Activated CD4-positive, alpha-beta T cell treated with anti-CD3 and anti-CD28 coated beads, Interleukin-2, amount 50 U/mL, for 16 hours (primary cell): Measurements from ENCODE around the gene ARMH1.
"Not testable (repeated sequence)": the region's sequence is repeated elsewhere in the genome, so short reads cannot be mapped to it uniquely, and the experiment has no call there.

Source experiments
- DNase-seq: peaks from one replicate; pipeline ENCODE4 v3.0.0-alpha.2; 2020

Gene ARMH1

DNA sequence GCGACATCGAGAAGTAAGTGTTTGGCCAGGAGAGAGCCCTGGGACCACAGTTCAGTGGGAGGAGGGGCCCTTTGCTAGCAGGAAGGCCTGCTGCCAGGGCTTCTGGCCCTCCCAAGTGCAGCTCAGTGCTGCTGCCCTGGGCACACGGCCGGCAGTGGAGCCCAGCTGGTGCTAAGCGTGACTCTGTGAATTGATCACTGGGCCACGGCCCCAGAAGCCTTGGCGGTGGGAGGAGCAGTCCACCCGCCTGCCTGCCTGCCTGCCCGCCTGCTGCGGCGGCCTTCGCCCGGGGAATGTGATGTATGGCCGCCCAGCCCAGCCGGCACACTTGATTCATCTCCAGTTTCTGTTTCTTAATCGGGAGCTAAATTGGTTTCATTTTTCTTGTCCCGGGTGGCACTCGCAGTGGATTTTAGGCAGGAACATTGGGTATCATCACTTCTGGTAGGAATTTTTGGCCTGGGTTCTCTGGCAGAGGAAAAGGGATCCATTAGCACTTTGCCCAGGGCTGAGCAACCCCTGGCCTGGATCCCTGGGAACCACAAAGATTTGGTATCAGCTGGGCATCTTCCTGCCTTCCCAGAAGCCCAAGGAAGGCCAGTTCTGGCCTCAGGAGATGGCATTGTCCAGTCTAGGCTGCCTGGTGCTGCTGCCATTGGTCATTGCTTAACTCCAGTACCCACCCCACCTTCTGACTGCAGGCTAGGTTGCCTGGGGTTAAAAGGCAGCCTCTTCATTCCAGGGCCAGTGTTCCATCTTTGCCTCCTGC lies 28.9 kb upstream of the ARMH1 start:
- no peak for DNase-seq

DNA sequence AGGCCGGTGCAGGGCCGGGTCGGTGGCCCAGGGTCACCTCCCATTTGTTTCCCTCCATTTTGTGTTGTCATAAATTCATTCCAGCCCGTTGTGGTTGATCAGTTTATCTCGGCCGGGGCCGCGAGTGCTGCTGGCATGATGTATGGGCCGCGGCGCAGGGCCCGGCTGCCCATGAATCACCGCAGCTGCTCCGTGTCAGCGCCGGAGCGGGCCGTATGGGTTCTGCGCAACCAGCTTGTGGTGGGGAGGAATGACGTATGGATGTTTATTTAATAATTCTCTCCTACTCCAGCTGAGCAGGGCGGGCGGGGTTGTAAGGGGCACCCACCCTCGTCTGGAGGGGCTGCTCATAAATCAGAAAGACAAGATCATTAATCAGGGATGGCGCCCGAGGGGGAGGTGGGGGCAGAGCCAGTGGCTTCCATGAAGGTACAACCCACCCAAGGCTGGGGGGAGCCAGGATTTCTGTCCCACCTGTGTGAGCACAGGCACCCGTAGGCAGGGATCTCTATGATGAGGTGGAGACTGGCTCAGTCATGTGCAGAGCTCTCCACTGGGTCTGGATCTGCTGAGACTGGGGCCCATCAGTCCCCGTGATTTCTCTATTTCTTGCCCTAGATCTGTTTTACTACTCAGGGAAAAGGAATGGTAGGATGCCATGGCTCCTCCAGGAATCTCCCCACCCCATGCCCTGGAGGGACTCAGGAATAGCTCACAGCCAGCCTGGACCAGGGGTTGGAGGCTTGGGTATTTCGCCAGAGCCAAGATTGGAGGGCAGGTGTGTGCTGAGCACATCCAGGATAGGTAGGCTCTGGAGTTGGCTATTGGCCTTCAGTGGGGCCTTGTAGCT lies 28.0 kb upstream of the ARMH1 start:
- DNase-seq, result no peak

DNA sequence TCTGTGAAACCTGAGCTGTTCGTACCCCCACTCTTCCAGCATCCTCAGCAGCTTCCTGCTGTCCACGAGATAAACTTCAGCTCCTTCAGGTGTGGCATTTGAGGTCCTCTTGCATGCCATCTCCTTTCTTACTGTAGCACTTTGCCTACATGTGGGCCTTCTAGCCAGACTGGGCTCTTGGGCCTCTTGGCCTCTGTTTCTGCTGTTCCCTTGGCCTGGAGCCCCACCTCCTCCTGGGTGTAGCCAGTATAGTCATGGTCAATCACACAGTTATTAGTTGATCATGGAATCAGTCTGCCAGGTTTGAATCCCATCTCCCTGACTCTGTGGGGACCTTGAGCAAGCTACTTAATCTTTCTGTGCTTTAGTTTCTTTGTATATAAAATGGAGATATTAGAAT lies 26.6 kb upstream of the ARMH1 start:
- no peak for DNase-seq

DNA sequence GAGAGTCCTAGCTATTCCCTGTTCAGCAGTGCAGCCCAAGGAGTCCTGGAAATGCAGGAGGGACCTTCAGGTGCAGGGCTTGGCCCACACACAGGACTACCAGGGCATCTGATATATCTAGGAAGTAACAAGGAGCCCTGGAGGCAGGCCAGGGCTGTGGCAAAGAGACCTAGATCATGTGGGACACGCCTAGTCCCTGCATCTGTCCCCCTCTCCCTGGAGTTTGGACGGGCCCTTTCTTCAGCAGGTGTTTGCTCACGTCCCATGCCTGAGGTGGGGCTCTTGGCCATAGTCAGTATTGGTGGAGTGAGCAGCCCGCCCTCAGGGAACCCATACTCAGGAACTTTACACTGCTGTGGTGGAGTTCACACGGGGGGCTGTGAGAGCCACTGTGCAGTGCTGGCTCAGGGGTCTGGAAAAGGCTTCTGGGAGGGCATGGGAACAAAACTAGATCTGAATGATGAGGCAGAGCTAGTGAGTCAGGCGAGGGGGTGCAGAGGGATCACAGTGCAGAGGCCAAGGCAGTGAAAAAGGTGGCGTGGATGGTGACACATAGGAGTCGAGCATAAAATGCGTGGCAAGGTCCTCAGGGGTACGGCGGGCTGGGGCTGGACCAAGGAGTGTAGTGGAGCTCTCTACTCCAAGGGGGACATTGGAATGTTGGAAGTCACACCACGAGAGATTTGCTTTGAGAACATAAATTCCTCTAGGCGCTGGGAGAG lies 25.8 kb upstream of the ARMH1 start:
- no peak for DNase-seq

DNA sequence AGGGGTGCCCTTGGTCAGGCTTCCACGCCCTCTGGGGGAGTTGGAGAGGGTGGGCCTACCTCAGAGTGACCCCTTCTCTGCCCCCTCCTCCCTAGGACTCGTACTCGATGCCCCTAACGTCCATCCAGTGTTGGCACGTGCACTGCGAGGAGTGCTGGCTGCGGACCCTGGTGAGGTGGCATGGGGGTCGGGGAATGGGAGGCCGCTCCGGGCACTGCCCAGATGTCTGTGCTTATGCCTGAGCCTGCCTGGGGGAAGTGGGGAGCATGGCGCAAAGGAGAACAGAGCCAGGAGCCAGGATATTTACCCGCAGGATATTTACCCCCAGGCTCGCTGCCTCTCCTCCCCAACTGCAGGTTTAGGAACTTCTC lies 24.7 kb upstream of the ARMH1 start:
- DNase-seq, result no peak

DNA sequence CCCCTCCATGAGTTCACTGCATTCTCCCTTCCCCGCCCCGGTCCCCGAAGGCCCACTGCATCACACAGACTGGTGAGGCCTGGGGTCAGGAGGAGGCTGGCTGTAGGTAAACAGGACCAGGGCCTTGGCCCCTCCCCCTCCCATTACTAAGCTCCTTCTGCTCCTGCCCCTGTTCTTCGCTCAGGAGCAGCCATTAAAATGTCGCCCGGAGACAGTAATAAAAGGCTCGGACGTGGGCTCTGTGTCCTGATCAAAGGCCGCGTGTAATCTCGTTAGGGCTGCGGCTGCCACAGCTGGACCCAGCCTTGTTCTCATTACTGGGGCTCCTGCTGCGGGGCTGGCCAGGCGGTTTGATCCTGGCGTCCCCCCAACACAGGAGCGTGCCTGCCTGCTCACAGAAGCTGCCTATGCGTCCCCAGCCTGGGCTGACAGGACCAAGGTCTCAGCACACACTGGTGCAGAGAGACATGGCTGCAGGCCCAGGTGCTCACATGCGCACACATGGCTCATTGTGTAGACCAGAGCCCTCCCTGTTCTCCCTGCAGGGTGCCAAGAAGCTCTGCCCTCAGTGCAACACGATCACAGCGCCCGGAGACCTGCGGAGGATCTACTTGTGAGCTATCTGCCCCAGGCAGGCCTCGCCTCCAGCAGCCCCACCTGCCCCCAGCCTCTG lies 24.2 kb upstream of the ARMH1 start:
- DNase-seq, result no peak

DNA sequence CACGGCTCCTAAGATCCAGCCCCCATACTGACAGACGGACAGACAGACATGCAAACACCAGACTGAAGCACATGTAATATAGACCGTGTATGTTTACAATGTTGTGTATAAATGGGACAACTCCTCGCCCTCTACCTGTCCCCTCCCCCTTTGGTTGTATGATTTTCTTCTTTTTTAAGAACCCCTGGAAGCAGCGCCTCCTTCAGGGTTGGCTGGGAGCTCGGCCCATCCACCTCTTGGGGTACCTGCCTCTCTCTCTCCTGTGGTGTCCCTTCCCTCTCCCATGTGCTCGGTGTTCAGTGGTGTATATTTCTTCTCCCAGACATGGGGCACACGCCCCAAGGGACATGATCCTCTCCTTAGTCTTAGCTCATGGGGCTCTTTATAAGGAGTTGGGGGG lies 23.4 kb upstream of the ARMH1 start:
- no peak for DNase-seq

DNA sequence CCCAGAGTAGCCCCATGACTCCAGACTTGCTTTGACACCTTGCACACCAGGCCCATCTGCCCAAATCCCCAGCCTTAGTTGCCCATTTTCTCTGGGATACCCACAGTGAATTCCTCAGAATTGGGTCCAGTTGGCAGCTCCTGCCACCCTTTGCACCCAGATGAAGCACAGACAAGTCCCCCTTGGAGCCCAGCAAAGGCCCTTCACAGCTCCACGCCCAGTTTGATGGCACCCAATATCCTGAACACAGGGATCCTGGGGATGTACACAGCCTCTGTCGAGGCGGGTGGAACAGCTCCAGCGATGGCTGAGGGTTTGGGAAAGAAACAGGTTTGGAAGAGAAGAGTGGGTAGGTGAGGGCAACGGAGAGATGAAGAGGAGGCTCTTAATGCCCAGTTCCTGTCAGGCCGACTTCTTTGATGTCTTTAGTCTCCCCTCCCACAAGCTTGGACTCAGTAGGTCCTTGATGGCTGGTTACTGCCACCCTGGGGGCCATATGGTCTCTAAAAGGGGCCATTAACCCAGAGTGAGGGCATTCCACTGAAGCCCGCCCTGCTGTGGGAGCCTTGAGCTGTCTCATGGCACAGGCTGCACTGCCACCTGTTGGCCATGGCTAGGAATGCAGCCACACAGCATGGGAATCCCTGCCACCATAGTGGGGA lies 21.9 kb upstream of the ARMH1 start:
- peak; percentile 73 for DNase-seq

DNA sequence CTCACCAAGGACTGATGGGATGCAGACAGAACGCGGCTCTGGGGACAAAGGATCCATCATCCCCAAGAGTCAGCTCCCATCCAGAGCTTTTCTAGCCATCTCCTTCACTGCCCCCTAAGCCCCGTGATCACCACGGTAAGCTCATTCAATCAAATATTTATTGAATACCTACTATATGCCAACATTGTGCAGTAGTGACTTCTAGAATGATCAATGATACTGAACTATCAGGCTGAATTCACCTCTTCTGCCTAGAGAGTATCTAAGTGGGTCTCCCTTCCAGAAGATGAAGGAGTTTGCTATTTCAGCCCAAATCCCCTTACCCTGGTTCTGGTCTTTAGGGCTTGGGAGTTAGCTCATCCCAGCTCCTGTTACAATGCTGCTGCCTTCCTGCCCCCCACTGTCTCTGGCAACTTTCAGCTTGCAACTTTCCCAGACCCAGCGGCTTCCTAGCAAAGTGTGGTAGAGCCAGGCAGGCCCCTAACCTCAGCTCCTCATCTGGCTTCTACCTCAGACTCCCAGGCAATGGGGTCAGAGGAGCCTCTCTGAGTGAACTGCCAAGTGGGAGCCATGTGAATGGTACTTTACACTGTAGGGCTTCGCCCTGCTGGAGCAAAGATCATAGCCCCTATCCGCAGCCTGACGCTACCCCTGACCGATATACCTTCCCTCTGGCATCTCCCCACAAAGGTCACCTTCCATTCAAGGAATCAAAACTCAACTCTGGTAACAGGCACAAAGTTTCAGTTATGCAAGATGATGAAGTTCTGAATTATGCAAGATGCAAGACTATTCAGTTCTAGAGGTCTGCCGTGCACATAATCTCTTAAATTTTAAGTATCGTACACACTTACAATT lies 21.2 kb upstream of the ARMH1 start:
- no peak for DNase-seq

DNA sequence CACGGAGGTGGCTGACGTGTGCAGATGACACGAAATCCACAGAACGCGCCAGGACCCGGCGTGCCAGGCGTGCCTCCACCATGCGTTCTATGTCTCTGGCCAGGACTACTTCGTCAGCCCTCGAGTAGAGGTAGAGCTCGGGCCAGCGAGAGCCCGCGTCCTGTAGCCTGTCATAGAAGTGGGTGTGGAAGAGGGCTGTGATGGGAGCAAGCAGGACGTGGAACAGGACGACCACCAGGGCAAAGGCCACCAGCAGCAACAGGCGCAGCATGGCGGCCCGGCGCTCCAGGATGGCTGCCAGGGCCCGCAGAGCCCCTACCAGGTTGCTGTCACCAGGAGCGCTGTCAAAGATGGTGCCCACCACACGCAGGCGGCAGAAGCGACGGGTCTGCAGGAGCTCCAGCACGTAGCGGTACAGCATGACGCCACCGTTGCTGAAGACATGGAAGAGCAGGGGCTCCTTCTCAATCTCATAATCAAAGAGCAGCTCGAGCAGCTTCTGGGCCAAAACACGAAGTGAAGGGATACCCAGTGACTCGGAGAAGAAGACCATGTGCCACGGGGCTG lies 19.8 kb upstream of the ARMH1 start:
- no peak for DNase-seq

DNA sequence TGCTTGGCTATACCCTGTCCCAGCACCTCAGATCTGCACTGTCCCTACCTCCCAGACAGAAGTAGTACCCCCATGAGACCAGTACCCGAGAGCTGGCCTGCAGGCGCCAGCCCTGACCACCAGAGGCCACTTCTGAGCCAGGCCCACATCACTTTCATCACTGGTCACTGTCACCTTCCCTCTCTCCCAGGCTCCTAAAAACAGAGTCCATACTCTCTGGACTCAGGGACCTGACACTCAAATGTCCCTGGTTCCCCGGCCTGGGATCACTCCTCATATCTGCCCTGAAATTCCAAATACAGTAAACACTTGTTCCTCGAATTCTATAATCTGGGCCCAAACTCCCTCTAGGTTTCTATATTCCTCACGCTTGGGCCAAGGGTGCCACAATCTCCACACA lies 18.9 kb upstream of the ARMH1 start:
- no peak for DNase-seq

DNA sequence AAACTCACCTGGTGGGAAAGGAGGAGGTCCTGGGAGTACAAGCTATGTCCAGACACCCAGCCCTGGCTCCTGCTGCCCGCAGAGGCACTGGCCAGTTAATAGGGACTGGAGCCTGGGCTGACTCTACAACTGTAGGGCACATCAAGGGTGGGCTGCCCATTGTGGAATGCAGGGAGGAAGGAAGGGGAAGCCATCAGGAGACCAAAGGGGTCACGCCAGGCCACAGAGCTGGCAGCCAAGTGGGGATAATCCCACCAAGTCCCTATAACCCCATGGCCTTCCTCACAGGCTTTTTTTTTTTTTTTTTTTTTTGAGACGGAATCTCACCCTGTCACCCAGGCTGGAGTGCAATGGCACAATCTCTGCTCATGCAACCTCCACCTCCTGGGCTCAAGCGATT lies 14.9 kb upstream of the ARMH1 start:
- DNase-seq, result no peak

DNA sequence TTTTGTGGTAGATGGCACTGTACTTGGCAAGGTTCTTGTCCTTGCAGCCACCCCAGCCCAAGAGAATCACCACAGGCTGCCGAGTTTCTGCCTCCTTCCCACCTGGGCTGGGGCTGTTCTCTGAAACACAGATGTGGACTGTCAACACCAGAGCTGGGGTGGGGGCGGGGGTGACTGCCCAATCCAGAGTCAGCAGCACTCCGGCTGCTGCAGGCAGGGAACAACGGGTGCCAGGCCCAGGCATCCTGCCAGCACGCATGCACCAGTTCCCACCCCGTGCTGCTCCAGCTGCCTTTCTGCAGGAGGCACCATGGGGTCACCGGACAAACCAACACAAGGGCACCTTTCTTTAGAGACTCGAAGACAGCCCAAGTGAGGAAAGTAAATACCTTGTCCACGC lies 14.3 kb upstream of the ARMH1 start:
- no peak for DNase-seq

DNA sequence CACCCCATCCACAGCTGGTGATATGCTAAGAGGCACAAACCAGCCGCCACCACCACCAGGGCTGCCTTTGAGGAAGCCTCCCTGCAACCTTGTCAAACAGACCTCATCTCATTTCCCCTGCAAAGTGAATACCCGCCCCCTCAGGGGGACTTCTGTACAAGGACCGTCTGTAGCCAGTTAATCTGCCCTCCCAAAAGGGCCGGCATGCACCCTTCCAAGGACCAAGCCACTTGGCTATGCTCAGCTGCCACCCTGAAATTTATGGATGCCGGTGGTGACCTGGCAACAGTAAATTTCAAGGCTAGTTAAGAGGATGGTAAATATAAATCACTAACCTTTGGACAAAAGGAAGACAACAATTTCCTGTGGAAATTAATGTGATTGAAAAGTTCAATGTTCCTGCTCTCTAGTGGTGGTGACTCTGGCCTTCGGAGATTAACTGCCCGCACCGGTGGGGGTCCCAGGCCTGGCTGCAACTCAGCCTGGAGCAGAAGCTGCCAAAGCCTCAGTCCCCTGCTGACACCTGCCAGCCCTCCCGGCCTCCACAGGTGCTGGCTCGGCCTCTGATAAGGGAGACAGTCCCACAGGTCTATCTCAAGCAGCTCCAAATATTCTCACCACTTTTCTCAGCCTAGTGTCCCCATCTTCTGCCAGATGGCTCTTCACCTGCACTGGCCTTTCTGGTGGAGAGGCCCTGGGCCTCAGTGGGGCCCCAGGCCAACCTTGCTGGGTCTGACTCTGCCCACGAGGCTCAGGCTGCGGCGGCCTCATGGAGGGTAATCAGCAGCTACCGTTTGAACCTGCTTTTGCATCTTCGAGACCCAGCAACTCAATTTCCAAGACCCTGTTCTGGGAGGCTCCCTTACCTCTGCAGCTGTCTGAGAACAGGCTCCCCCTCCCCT lies 12.5 kb upstream of the ARMH1 start:
- no peak for DNase-seq

DNA sequence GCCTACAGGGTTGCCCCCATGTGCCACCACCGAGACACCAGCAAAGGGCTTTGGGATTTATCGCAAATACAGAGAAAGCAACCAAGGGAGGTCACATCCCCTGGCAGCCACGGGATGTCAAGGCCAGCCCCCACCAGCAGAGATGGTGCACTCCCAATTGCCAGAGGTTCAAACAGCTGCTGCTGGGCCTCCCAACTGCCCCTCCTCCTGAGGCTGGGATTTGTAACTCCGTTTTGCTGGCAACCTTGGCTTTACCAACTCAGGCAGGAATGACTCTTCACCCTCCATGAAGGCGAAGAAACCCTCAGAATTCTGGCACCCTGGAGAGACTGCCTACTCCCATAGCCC lies 11.9 kb upstream of the ARMH1 start:
- DNase-seq, result no peak

DNA sequence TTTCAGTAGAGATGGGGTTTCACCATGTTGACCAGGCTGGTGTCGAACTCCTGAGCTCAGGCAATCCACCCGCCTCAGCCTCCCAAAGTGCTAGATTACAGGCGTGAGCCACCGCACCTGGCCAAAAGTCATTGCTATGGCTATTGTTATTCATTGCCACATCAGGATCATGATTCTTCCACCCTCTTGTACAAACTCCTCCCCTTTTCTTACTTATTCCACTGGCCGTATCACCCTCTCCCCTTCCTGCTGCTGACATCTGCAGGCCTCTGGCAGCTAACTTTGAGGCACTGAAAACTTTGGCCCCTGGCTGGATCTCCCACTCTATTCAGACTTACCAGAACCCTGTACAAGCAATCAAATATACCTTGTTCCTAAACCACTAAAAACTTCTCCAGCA lies 11.1 kb upstream of the ARMH1 start:
- no peak for DNase-seq

DNA sequence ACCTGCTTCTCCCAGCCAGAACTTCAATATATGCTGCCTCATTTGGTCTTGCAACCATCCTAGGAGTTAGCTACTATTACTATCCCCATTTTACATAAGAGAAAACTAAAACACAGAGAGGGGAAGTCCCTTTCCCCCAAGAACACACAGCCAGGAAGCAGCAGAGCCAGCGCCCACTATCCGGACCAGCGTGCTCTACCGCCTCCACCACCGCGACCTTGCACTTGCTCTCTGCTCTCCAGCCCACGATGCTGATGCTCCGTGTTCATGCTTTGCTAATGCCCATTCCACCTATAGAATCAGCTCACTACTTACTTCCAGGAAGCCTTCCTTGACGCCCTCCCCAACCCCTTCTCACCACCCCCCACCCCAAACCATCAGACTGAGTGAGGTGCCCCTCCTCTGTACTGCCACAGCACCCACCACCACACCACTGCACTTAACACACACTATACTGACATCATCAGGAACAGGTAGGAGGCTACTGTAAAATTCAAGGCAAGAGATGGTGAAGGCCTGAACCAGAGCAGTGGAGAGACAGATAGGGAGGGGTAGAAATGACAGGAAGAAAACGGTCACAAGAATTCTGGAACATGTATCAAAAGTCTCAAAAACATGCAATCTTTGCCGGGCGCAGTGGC lies 9.7 kb upstream of the ARMH1 start:
- DNase-seq, result peak; percentile 12

DNA sequence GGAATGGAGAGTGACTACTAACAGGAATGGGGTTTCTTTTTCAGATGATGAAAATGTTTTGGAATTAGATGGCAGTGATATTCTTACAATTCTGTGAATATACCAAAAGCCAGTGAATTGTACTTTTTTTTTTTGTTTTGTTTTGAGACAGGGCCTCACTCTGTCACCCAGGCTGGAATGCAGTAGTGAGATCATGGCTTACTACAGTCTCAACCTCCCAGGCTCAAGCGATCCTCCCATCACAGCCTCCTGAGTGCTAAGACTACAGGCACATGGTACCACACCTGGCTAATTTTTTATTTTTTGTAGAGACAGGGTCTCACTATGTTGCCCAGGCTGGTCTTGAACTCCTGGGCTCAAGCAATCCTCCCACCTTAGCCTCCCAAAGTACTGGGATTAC lies 7.8 kb upstream of the ARMH1 start:
- DNase-seq, result not testable (repeated sequence)

DNA sequence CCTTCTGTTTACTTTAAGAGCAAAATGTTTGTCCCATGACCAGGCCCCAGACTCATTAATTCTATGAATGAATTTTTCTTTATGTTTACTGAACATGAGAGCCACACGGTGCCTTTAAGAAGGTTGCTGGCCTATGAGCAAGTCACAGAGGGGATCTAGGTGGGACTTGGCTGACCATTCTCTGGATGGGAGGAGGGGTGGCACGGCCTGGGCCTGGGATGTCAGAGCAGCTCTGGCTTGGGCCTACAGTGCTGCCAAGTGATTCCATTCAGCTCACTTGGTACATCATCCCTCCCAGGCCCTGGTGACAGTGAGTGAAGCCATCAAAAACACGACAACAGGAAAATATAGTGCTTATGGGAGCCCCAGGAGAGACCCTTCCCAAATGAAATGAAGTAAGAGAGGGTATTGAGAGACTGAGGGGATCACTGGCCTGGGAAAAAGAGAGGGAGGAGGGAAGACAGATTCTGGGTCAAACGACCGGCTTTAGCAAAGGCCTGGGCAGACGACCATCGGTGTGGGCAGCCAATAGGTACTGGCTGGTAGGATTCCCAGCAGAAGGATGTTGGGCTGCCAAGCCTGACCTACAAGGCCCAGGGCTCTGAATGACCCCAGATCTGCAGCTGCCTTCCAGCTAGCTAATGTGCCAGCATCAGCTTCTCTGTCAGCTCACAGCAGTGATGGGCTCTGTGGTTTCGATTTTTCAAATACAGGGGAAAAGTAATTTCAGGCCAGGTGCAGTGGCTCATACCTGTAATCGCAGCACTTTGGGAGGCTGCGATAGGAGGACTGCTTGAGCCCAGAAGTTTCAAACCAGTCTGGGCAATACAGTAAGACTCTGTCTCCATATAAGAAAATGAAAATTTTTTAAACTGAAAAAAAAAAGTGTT lies 3.5 kb upstream of the ARMH1 start:
- no peak for DNase-seq
